Stimulated activated CD8-positive, alpha-beta memory T cell treated with anti-CD3 and anti-CD28 coated beads, Interleukin-15, amount 100 ng/mL, for 24 hours (primary cell): ENCODE measurements around the gene CBX4.

ENCODE experiments used
- DNase-seq: peaks from one replicate; pipeline ENCODE4 v3.0.0-alpha.2; 2020; ENCODE audit warnings: low read depth

The CBX4 gene

GRCh38 chr17:79839356-79840268 lies at the start of gene CBX4:
TSS of gene CBX4 (minus strand) at chr17:79839440. CDS start at chr17:79839251, 189 bp downstream.
- peak; percentile 74 for DNase-seq

GRCh38 chr17:79888009-79888540 lies 48.8 kb upstream of the CBX4 start:
- DNase-seq = no peak

- DNase-seq = no peak
Measured at GRCh38 chr17:79887451-79887991, 48.3 kb upstream of the CBX4 start.

GRCh38 chr17:79883202-79883601 lies 44.0 kb upstream of the CBX4 start:
- no peak for DNase-seq

- DNase-seq = no peak
Measured at GRCh38 chr17:79878329-79878947, 39.2 kb upstream of the CBX4 start.

GRCh38 chr17:79877041-79877440 lies 37.8 kb upstream of the CBX4 start:
- no peak for DNase-seq

GRCh38 chr17:79875511-79875910 lies 36.3 kb upstream of the CBX4 start:
- no peak for DNase-seq

GRCh38 chr17:79874329-79874981 lies 35.2 kb upstream of the CBX4 start:
- no peak for DNase-seq

GRCh38 chr17:79873583-79873982 lies 34.3 kb upstream of the CBX4 start:
- no peak for DNase-seq

- no peak for DNase-seq
Measured at GRCh38 chr17:79872762-79873161, 33.5 kb upstream of the CBX4 start.

- no peak for DNase-seq
Measured at GRCh38 chr17:79871131-79871530, 31.9 kb upstream of the CBX4 start.

GRCh38 chr17:79870540-79870939 lies 31.3 kb upstream of the CBX4 start:
- no peak for DNase-seq

- DNase-seq = no peak
Measured at GRCh38 chr17:79866791-79867518, 27.7 kb upstream of the CBX4 start.

- DNase-seq = no peak
Measured at GRCh38 chr17:79865351-79866210, 26.3 kb upstream of the CBX4 start.

- DNase-seq = no peak
Measured at GRCh38 chr17:79864617-79865250, 25.5 kb upstream of the CBX4 start.

GRCh38 chr17:79864147-79864546 lies 24.9 kb upstream of the CBX4 start:
- no peak for DNase-seq

- no peak for DNase-seq
Measured at GRCh38 chr17:79862771-79863440, 23.7 kb upstream of the CBX4 start.

GRCh38 chr17:79862238-79862637 lies 23.0 kb upstream of the CBX4 start:
- no peak for DNase-seq

- no peak for DNase-seq
Measured at GRCh38 chr17:79861413-79862216, 22.4 kb upstream of the CBX4 start.
